Esophagus mucosa (tissue), 1 donor: ENCODE measurements around the gene GOT1. TPM values are rescaled to one million over a fixed set of nuclear protein-coding genes. Genes with fewer than 3 reads are reported as not detected.
A peak's percentile ranks its signal among the peaks of the same experiment; 100 is the strongest.

ENCODE experiments used
- ATAC-seq: fragments of 200-7000 bp; cut with Tn5 transposase; one replicate; pipeline ENCODE4 v1.9.1; 2020
- total RNA-seq: library from RNA; stranded (reverse); gene quantifications from one replicate; pipeline ENCODE4 v1.2.4, GENCODE V29; 2023
- donor health status: DM: yes; HTN: yes; CAD: no.

GOT1 gene
- total RNA-seq, 1 donor from 2014 or later = 57.0 TPM

GRCh38 chr10:99394256-99394655, 36.2 kb downstream of the GOT1 start:
- ATAC-seq = peak; percentile 68

DNA sequence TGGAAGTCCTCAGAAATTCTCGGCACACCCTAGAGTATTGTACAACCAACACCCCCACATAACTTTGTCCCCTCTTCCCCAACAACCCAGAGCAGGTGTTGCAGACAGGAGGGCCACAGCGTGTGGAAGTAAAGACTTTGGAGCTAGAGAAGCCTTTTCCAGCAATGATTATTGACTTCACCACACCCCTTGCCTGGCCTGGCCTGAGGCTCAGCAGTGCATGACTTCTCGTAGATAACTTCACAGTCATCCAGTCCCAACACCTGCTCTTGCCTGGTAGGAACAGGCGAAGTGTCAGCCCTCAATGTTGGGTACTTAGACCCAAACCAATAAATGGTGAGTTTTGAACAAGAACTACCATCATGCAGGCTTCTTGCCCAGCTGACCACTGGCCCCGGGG, 36.7 kb downstream of the GOT1 start:
- no peak for ATAC-seq

DNA sequence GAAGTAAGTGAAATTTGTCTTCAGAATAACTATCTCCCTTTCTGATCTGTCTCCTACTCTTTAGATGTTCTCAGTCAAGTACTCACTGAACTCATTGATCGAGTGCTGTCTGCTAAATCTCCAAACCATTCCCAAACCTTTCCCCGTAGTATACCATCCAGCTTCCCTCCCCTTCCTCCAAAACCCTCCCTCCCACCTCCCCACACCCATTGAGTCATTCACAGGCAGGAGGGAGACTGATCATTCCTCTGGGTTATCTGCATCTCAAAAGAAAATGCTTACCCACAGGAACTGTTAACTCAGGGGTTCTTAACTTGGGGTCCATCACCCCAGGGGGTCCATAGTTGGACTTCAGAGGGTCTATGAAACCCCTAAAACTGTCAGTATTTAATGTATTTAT, 37.4 kb downstream of the GOT1 start:
- no peak for ATAC-seq

- ATAC-seq = no peak
Observed at GRCh38 chr10:99391346-99391745, 39.1 kb downstream of the GOT1 start.

GRCh38 chr10:99389729-99390480, 40.5 kb downstream of the GOT1 start:
- ATAC-seq = no peak

DNA sequence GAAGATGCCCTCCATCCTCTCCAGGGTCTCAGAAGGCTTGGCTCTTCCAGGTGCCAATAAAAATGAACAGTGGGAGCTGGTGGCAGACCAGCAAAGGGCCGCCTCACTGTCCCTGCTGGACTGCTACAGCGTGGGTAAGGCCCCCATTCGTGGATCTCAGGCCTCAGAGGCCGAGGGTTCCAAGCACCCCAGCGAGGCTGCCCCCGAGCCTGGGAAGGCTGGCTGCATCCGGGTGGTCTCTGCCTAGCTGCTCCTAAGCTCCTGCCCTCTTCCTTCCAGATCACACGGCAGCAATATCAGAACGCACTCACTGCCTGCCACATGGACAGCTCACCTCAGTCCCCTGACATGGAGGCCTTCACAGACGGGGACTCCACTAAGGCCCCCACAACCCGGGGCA, 42.9 kb downstream of the GOT1 start:
- ATAC-seq = no peak

DNA sequence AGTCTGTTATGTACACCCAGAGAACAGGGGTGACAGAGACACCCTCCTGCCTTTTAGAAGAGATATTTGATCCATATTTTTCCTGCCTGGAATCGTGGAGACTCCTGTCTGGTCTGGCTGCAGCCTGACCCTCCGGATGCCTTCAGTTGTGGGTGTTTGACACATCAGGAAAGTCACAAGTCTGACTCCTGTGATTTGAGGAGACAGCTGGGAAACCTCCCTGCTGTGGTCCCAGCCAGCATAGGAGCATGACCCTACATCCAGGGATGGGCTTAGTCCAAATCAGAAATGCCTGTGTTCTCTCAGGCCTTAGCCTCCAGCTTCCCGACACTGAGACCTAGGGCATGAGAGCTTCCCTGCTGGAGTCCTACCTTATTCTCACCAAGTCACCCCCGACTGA, 43.4 kb downstream of the GOT1 start:
- ATAC-seq = no peak

DNA sequence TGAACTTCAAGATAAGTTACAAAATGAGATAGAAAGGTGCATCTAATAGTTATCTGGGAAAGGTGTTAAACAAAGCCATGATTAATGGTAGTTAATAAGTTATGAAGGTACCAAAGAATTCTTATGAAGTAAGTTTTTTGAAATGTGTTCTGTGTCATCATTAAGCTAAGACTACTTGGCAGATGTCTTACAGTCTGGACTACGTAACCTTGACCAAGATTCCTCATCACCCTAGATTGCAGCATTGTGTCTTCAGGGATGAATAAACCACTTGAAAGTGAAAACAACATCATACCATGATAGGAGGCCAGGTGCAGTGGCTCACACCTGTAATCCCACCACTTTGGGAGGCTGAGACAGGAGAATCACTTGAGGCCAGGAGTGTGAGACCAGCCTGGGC, 48.2 kb downstream of the GOT1 start:
- no peak for ATAC-seq

DNA sequence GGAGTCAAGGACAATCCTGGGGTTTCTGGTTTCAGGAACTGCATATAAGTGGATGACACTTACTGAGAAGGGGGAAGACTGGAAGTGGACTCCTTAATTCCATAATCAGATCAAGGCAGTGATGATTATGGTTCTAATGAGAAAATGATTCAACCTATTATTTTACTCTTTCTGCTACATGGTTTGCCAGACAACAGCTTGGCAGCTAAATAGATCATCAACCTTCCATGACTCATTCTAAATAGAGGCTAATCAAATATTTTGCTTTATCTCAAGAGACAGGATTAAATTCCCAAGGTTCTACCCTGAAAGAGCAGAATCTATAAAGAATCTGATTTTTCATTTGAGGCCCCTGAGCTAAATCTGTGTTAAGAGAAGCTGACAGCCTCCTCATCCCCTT, 55.0 kb downstream of the GOT1 start:
- ATAC-seq = no peak

- no peak for ATAC-seq
Observed at GRCh38 chr10:99374972-99375371, 55.5 kb downstream of the GOT1 start.

- ATAC-seq = no peak
Observed at GRCh38 chr10:99374526-99374925, 55.9 kb downstream of the GOT1 start.

DNA sequence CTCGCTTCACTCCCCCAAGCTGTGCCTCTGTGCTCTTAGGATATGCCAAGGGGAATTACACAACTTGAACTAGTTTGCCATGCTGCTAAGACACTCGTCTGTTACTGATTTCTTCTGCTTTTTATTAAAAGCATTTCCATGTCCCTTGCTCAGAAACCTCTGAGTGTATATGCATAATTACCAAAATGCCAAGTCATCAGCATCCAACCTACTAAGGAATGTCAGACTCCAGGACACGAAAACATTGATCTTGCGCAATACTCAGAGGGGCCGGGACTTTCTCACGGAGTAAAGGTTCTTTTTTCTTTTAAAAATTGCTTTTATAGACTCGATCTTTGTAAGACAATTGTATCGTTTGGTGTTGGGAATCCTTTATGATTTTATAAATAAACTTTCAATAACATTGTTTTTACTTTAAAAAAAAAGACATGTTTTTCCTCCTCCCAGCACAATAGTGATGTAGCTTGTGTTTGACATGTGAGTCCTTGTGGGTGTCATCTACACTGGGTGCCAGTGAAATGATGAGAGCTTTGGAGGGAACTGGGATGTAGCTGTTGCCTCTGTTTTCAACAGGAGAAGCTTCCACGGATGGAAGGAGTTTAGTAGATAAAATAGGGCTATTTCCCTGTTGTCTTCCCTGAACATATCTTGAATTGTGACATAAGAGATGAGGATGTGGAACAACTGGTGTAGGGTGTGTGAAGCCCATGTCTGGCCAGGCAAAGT, 57.7 kb downstream of the GOT1 start:
- ATAC-seq = no peak

DNA sequence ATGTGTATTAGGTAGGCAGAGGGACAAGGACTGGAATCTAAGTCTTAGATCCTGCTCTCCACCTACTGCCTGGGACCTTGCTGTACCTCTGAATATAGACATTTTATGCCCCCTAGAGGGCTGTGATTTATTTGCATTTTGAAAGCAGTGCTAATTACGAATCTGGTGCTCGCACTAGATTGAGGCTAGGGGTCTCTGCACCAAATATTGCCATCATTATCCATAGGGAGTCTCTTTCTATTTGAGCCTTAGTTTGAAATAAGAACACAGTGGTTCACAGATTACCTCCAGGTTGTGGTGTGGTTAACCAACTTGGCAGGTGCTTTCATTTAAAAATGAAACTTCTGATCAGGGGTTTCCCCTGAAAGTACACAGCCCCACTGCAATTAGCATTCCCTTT, 59.4 kb downstream of the GOT1 start:
- no peak for ATAC-seq

DNA sequence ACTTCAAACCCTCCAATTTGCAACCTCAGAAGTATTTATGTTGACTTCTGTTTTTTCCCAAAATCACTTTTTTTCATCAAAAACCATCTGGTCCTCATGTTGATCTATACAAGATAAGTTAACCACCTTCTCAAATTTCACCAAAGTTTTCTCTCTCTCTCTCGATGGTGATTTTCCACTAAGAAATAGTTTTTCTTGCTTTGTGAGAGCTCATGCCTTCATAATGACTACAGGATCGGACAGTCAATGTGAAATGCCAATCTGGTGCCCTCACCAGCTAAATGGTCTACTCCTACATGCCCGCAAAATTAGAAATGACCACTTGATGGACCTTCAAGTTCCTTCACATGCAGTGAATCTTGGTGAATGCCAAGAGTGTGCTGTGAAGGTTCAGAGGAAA, 60.9 kb downstream of the GOT1 start:
- no peak for ATAC-seq

- ATAC-seq = no peak
Observed at GRCh38 chr10:99369126-99369525, 61.3 kb downstream of the GOT1 start.

DNA sequence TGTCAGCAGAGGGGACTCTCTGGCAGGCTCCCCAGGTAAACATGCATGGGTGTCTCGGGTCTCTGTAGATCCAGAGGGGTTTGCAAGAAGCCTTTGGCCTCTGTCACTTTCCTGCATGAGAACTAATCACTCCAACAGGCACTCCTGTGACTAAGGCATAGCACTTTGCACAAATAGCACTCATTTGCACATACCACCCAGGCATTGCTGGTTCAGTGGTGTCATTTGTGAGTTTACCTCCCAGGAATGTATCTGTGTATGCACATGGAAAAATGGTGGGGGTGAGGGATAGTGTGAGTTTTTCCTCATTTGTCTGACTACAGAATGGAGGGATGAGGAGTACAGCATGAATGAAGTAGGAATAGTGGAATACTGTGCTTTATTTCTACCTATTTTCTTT, 61.8 kb downstream of the GOT1 start:
- no peak for ATAC-seq

DNA sequence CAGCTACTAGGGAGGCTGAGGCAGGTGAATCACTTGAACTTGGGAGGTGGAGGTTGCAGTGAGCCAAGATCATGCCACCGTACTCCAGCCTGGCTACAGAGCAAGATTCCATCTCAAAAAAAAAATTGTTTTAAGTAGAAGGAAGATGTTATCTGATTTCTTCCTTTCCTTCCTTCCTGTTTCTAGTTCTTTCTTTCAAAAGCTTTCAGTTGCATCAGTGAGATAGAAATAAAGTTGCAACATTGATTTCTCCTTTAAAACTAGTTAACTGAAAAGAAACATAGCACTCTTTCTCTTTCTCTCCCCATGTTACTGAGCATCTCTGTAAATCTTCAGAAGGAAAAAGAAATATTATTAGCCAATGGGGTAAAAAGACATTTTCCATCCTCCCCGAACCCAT, 63.8 kb downstream of the GOT1 start:
- no peak for ATAC-seq

DNA sequence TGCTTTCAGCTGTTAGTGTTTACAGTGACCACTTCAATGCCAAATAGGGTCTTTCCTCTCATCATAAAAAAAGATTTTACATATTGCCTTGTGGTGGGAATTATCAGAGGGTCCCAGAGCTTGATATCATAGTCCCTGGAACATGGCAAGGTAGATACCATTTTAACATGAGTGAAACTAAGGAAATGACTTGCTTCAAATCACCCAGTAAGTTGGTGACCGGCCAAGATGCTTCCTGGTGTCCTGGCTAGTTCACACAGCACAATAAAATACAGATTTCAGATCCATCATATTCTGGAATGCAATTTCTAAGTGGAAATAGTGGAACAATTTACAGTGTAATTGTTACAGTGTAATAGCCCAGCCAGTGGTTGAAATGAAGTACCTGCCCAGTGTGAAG, 64.7 kb downstream of the GOT1 start:
- ATAC-seq = no peak

GRCh38 chr10:99365311-99365710, 65.1 kb downstream of the GOT1 start:
- no peak for ATAC-seq

DNA sequence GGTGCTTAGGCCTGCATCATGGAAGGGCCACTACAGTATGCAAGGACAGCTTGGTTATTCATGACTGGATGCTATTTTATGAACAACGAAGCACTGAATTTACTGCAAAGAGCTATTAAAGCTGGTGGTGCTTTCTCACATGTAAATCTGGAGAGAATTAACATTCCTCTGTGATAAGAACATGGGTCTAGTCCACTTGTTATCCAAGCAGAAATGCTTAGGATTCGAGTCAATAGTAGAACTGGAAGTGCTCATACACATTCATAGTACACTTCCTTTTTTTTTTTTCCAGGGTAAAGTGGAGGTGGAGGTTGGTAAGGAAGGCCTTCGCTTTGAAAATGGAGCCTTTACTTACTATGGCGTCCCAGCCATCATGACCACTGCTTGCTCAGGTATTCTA, 66.3 kb downstream of the GOT1 start:
- no peak for ATAC-seq

- ATAC-seq = no peak
Observed at GRCh38 chr10:99360934-99361333, 69.5 kb downstream of the GOT1 start.

- no peak for ATAC-seq
Observed at GRCh38 chr10:99358101-99358500, 72.3 kb downstream of the GOT1 start.

DNA sequence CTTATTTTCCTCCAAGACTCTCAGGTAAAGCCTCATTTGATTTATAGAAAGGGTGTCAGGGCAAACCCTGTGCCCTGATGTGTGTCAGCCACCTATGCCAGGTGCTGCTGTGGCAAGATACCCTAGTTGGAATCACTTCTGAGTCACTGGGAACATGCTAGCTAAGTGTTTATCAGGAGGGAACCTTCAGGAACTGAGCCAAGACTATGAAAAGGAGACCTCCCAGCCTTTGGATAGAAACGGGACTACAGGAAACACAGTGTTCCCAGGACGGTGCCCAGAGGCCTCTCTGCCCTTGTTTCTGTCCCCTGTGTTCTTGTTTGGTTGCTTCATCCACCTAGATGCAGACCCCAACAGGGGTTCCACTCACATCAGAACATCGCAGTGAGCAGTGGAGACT, 72.7 kb downstream of the GOT1 start:
- ATAC-seq = no peak

GRCh38 chr10:99353182-99353581, 77.2 kb downstream of the GOT1 start:
- no peak for ATAC-seq

- no peak for ATAC-seq
Observed at GRCh38 chr10:99347672-99348071, 82.8 kb downstream of the GOT1 start.
